HG03064 (cell line): ENCODE measurements around the gene GSTO2.

Experiments
- ATAC-seq: cut with Tn5 transposase; IDR thresholded peaks from one replicate; pipeline ENCODE4 v1.9.1; 2021; ENCODE audit warnings: low read depth; ENCODE audit not compliant: unreplicated experiment

GSTO2 gene

GRCh38 chr10:104304927-104305326 is 35.9 kb downstream of the GSTO2 start:
- ATAC-seq = no peak

- no peak for ATAC-seq
Measured at GRCh38 chr10:104306897-104307296, 37.9 kb downstream of the GSTO2 start.

- no peak for ATAC-seq
Measured at GRCh38 chr10:104307576-104308438, 38.8 kb downstream of the GSTO2 start.

- peak; percentile 74 for ATAC-seq
Measured at GRCh38 chr10:104308439-104308903, 39.5 kb downstream of the GSTO2 start.

GRCh38 chr10:104309980-104310978 is 41.3 kb downstream of the GSTO2 start:
- ATAC-seq = no peak

- ATAC-seq = no peak
Measured at GRCh38 chr10:104311184-104311720, 42.3 kb downstream of the GSTO2 start.

GRCh38 chr10:104314591-104315485 is 45.9 kb downstream of the GSTO2 start:
- ATAC-seq = no peak

GRCh38 chr10:104315486-104315921 is 46.5 kb downstream of the GSTO2 start:
- ATAC-seq = no peak

GRCh38 chr10:104316321-104317099 is 47.5 kb downstream of the GSTO2 start:
- no peak for ATAC-seq

GRCh38 chr10:104317269-104317710 is 48.3 kb downstream of the GSTO2 start:
- no peak for ATAC-seq

GRCh38 chr10:104317726-104318299 is 48.8 kb downstream of the GSTO2 start:
- ATAC-seq = peak; percentile 54

- no peak for ATAC-seq
Measured at GRCh38 chr10:104318326-104318725, 49.3 kb downstream of the GSTO2 start.

- ATAC-seq = no peak
Measured at GRCh38 chr10:104318810-104319741, 50.1 kb downstream of the GSTO2 start.

- no peak for ATAC-seq
Measured at GRCh38 chr10:104321226-104321625, 52.2 kb downstream of the GSTO2 start.

- ATAC-seq = no peak
Measured at GRCh38 chr10:104321725-104322415, 52.9 kb downstream of the GSTO2 start.

- no peak for ATAC-seq
Measured at GRCh38 chr10:104322416-104322782, 53.4 kb downstream of the GSTO2 start.

GRCh38 chr10:104323085-104323484 is 54.1 kb downstream of the GSTO2 start:
- no peak for ATAC-seq
